ENCODE data around the gene LOXL1. TPM values are rescaled to one million over a fixed set of nuclear protein-coding genes. Genes with fewer than 3 reads are reported as not detected.
A peak's percentile ranks its signal among the peaks of the same experiment; 100 is the strongest.

The LOXL1 gene
- total and polyA plus RNA-seq, 2 of the 13 experiments (the other 11 are each of a cell fraction or from before 2014, with no cell fraction given), result 0.51 to 1.3 TPM

GRCh38 chr15:73991726-73992593 is 65.7 kb downstream of the LOXL1 start, which contains the start of gene STOML1 (continued):
- TF ChIP-seq, protein P1, sequence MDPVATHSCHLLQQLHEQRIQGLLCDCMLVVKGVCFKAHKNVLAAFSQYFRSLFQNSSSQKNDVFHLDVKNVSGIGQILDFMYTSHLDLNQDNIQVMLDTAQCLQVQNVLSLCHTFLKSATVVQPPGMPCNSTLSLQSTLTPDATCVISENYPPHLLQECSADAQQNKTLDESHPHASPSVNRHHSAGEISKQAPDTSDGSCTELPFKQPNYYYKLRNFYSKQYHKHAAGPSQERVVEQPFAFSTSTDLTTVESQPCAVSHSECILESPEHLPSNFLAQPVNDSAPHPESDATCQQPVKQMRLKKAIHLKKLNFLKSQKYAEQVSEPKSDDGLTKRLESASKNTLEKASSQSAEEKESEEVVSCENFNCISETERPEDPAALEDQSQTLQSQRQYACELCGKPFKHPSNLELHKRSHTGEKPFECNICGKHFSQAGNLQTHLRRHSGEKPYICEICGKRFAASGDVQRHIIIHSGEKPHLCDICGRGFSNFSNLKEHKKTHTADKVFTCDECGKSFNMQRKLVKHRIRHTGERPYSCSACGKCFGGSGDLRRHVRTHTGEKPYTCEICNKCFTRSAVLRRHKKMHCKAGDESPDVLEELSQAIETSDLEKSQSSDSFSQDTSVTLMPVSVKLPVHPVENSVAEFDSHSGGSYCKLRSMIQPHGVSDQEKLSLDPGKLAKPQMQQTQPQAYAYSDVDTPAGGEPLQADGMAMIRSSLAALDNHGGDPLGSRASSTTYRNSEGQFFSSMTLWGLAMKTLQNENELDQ (CRISPR knock-in tag; IDR thresholded peaks at IDR 0.05; ENCODE audit: borderline replicate concordance), result no peak
- TF ChIP-seq CBX2 (IDR thresholded peaks at IDR 0.05; ENCODE audit: low read depth, low read length), result no peak
- no peak for TF ChIP-seq CBX2 (CRISPR knock-in tag; IDR thresholded peaks at IDR 0.05; ENCODE audit: low read depth)
- peak; percentile 17; the same call in 1 of the 2 replicates for TF ChIP-seq ZNF749 (CRISPR knock-in tag; IDR thresholded peaks at IDR 0.05; ENCODE audit: borderline replicate concordance)
- TF ChIP-seq U2AF2 (IDR thresholded peaks at IDR 0.05; ENCODE audit: low read depth, low read length), result no peak
- TF ChIP-seq NCOR1 (IDR thresholded peaks at IDR 0.05; ENCODE audit: borderline replicate concordance, low read length), result no peak
- no peak for TF ChIP-seq SMAD3 (CRISPR knock-in tag; IDR thresholded peaks at IDR 0.05)
- TF ChIP-seq, protein P2, sequence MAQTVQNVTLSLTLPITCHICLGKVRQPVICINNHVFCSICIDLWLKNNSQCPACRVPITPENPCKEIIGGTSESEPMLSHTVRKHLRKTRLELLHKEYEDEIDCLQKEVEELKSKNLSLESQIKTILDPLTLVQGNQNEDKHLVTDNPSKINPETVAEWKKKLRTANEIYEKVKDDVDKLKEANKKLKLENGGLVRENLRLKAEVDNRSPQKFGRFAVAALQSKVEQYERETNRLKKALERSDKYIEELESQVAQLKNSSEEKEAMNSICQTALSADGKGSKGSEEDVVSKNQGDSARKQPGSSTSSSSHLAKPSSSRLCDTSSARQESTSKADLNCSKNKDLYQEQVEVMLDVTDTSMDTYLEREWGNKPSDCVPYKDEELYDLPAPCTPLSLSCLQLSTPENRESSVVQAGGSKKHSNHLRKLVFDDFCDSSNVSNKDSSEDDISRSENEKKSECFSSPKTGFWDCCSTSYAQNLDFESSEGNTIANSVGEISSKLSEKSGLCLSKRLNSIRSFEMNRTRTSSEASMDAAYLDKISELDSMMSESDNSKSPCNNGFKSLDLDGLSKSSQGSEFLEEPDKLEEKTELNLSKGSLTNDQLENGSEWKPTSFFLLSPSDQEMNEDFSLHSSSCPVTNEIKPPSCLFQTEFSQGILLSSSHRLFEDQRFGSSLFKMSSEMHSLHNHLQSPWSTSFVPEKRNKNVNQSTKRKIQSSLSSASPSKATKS (CRISPR knock-in tag; IDR thresholded peaks at IDR 0.05), result no peak
- peak; percentile 51; the same call in 1 of the 2 replicates for TF ChIP-seq HES4 (CRISPR knock-in tag; IDR thresholded peaks at IDR 0.05; ENCODE audit: borderline replicate concordance)
- no peak for TF ChIP-seq ZNF460 (CRISPR knock-in tag; IDR thresholded peaks at IDR 0.05; ENCODE audit: borderline replicate concordance)
- TF ChIP-seq, protein P3, sequence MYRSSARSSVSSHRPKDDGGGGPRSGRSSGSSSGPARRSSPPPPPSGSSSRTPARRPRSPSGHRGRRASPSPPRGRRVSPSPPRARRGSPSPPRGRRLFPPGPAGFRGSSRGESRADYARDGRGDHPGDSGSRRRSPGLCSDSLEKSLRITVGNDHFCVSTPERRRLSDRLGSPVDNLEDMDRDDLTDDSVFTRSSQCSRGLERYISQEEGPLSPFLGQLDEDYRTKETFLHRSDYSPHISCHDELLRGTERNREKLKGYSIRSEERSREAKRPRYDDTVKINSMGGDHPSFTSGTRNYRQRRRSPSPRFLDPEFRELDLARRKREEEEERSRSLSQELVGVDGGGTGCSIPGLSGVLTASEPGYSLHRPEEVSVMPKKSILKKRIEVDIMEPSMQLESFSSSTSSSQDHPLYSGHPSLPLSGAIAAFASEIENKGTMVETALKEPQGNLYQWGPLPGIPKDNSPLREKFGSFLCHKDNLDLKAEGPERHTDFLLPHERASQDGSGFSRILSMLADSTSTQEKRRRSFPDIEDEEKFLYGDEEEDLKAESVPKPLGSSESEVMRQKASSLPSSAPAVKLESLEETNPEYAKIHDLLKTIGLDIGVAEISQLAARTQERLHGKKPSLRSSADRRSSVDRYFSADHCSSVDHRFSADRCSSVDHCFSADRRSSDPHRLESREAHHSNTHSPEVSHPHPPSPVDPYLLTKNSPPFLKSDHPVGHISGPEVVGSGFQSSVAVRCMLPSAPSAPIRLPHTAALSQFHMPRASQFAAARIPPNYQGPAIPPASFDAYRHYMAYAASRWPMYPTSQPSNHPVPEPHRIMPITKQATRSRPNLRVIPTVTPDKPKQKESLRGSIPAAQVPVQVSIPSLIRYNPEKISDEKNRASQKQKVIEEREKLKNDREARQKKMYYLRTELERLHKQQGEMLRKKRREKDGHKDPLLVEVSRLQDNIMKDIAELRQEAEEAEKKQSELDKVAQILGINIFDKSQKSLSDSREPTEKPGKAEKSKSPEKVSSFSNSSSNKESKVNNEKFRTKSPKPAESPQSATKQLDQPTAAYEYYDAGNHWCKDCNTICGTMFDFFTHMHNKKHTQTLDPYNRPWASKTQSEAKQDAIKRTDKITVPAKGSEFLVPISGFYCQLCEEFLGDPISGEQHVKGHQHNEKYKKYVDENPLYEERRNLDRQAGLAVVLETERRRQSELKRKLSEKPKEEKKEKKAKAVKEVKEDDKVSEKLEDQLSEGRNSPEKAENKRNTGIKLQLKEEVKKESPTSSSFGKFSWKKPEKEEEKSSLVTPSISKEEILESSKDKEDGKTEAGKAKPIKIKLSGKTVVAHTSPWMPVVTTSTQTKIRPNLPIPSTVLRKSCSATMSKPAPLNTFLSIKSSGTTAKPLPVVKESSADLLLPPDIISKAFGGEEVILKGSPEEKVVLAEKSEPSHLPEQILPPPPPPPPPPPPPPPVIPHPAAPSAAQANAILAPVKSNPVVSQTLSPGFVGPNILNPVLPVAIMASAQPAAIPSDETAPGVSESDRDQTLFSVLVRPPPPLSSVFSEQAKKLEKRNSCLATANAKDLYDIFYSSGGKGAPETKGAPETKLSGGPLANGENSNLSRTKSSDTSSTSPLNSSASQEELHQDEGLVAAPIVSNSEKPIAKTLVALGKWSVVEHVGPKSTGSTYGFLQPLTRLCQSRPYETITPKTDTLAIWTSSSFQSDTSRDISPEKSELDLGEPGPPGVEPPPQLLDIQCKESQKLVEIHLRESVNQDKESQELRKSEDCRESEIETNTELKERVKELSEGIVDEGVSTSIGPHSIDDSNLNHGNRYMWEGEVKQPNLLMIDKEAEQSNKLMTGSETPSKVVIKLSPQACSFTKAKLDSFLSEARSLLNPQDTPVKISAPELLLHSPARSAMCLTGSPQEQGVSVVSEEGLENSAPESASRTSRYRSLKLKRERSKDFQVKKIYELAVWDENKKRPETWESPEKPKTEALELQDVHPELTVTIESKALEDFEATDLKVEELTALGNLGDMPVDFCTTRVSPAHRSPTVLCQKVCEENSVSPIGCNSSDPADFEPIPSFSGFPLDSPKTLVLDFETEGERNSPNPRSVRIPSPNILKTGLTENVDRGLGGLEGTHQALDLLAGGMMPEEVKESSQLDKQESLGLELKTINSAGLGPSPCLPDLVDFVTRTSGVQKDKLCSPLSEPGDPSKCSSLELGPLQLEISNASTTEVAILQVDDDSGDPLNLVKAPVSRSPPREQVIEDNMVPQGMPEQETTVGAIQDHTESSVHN (CRISPR knock-in tag; IDR thresholded peaks at IDR 0.05), result no peak
- TF ChIP-seq KMT2A (CRISPR knock-in tag; IDR thresholded peaks at IDR 0.05), result no peak
- 0 out of 2 replicates have a peak, but pooled peaks have one; percentile 30 for TF ChIP-seq PPARG (CRISPR knock-in tag; conservative IDR thresholded peaks at IDR 0.05)
- no peak for TF ChIP-seq MYPOP (CRISPR knock-in tag; IDR thresholded peaks at IDR 0.05)
